Activated CD4-positive, alpha-beta T cell treated with anti-CD3 and anti-CD28 coated beads for 48 hours (primary cell): ENCODE measurements around the gene HTR3B.
"Not testable (repeated sequence)": the region's sequence is repeated elsewhere in the genome, so short reads cannot be mapped to it uniquely, and the experiment has no call there.

Experiments
- DNase-seq: peaks from one replicate; pipeline ENCODE4 v3.0.0-alpha.2; 2020

The HTR3B gene

GRCh38 chr11:113884361-113884836 is 20.2 kb upstream of the HTR3B start:
- DNase-seq: no peak

GRCh38 chr11:113885897-113886296 is 18.7 kb upstream of the HTR3B start:
- DNase-seq: no peak

- DNase-seq: no peak
Measured at GRCh38 chr11:113888848-113889247, 15.7 kb upstream of the HTR3B start.

GRCh38 chr11:113894421-113894996 is 10.1 kb upstream of the HTR3B start:
- DNase-seq: no peak

GRCh38 chr11:113895367-113896155 is 9.0 kb upstream of the HTR3B start:
- DNase-seq: no peak

- peak; percentile 44 for DNase-seq
Measured at GRCh38 chr11:113896156-113896879, 8.3 kb upstream of the HTR3B start.

- no peak for DNase-seq
Measured at GRCh38 chr11:113901141-113901540, 3.5 kb upstream of the HTR3B start.

GRCh38 chr11:113906038-113906437 is 1.4 kb downstream of the HTR3B start:
- DNase-seq: no peak

GRCh38 chr11:113906516-113906915 is 1.9 kb downstream of the HTR3B start:
- DNase-seq: no peak

- DNase-seq: no peak
Measured at GRCh38 chr11:113907152-113907551, 2.6 kb downstream of the HTR3B start.

GRCh38 chr11:113907681-113908080 is 3.1 kb downstream of the HTR3B start:
- DNase-seq: no peak

GRCh38 chr11:113908098-113908497 is 3.5 kb downstream of the HTR3B start:
- no peak for DNase-seq

- DNase-seq: not testable (repeated sequence)
Measured at GRCh38 chr11:113911491-113911890, 6.9 kb downstream of the HTR3B start.

GRCh38 chr11:113923572-113923971 is 19.0 kb downstream of the HTR3B start:
- no peak for DNase-seq

GRCh38 chr11:113926273-113927197 is 21.9 kb downstream of the HTR3B start:
- no peak for DNase-seq

- DNase-seq: no peak
Measured at GRCh38 chr11:113928311-113928710, 23.7 kb downstream of the HTR3B start.

GRCh38 chr11:113932788-113933187 is 28.2 kb downstream of the HTR3B start:
- DNase-seq: no peak

- not testable (repeated sequence) for DNase-seq
Measured at GRCh38 chr11:113934193-113934592, 29.6 kb downstream of the HTR3B start.

- no peak for DNase-seq
Measured at GRCh38 chr11:113934761-113935160, 30.2 kb downstream of the HTR3B start.

GRCh38 chr11:113935858-113936257 is 31.3 kb downstream of the HTR3B start:
- no peak for DNase-seq

- no peak for DNase-seq
Measured at GRCh38 chr11:113937918-113938317, 33.3 kb downstream of the HTR3B start.

- no peak for DNase-seq
Measured at GRCh38 chr11:113942256-113942655, 37.7 kb downstream of the HTR3B start.

- DNase-seq: not testable (repeated sequence)
Measured at GRCh38 chr11:113946162-113946561, 41.6 kb downstream of the HTR3B start.
